K562 (cell line): Measurements from ENCODE around the gene SMC5. TPM values are rescaled to one million over a fixed set of nuclear protein-coding genes. Genes with fewer than 3 reads are reported as not detected.

Experiments used
- ATAC-seq: fragments of 200-7000 bp; cut with Tn5 transposase; 3 replicates; pipeline ENCODE4 v1.9.1; 2020; ENCODE audit warnings: moderate library complexity
- BruUV-seq: library from RNA; stranded (reverse); fragments of 400-500 nt; replicated peaks from 2 replicates; lab custom pipeline; 2021; lab: Mats Ljungman, UMichigan
- CTCF ChIA-PET: fragments of 300-600 bp; formaldehyde crosslinking; extraction: SDS; loops from one replicate; lab custom pipeline; 2021; ENCODE audit warnings: low intra/inter-chr PET ratio; lab: Yijun Ruan, JAX
- POLR2A ChIA-PET: fragments of 300-600, 350-650 bp; sonication (Branson Sonifier 250); formaldehyde crosslinking; extraction: SDS; loops from one replicate; lab custom pipeline; 2021; ENCODE audit warnings: antibody characterized with exemption, inconsistent platforms; lab: Yijun Ruan, JAX
- DNase-seq, 4 experiments: peaks; one replicate each; pipeline versions ENCODE4 v3.0.0 to v3.0.0-alpha.2; 2011 to 2018; ENCODE audit warnings: low spot score in 3 of 4, mixed read lengths in 3 of 4; ENCODE audit errors: extremely low read depth in 1 of 4
- FAIRE-seq: peaks from 2 replicates; lab custom pipeline; 2011; peaks lifted over from hg19 to GRCh38; lab: Jason Lieb, UNC
- H2AFZ ChIP-seq: 2 replicates; pipeline ENCODE4 v1.6.0; 2011; ENCODE audit warnings: low read depth, low read length, control low read depth, inconsistent platforms
- H3K27ac ChIP-seq: fragments of 200-600 bp; 3 replicates; pipeline ENCODE4 v1.8.0; 2011; ENCODE audit warnings: low read depth, mild to moderate bottlenecking, control low read depth, inconsistent platforms, low read length, moderate library complexity, mixed read lengths; ENCODE audit errors: extremely low read depth
- H3K27me3 ChIP-seq, 2 experiments: fragments of 300-600 bp in 1 of 2; 2 replicates in 1 of 2; 3 replicates in 1 of 2; pipeline versions ENCODE4 v1.6.0 to v1.8.0; 2011; ENCODE audit warnings: inconsistent platforms in 2 of 2, low read length in 2 of 2, mild to moderate bottlenecking in 1 of 2, mixed read lengths in 1 of 2, moderate library complexity in 1 of 2; ENCODE audit not compliant: control insufficient read depth in 2 of 2, insufficient read depth in 2 of 2
- H3K36me3 ChIP-seq: fragments of 300-600 bp; 3 replicates; pipeline ENCODE4 v1.8.0; 2011; ENCODE audit warnings: mild to moderate bottlenecking, low read length, inconsistent platforms; ENCODE audit not compliant: control insufficient read depth, insufficient read depth
- H3K4me1 ChIP-seq, 2 experiments: fragments of 200-600 bp in 1 of 2; replicated peaks in 1 of 2; 2 replicates in 1 of 2; 3 replicates in 1 of 2; pipeline versions ENCODE4 v1.5.1 to v1.8.0; 2011; ENCODE audit warnings: inconsistent platforms in 2 of 2, low read length in 2 of 2, mild to moderate bottlenecking in 1 of 2, mixed read lengths in 1 of 2, moderate library complexity in 1 of 2; ENCODE audit not compliant: control insufficient read depth in 2 of 2, insufficient read depth in 2 of 2
- H3K4me2 ChIP-seq: 2 replicates; pipeline ENCODE4 v1.6.1; 2011; ENCODE audit warnings: low read length, control low read depth, inconsistent platforms, mixed read lengths; ENCODE audit not compliant: insufficient read depth
- H3K4me3 ChIP-seq: fragments of 200-600 bp; sonication (generic), shearing (Covaris generic); 2 replicates; pipeline ENCODE4 v1.5.1; 2016; ENCODE audit warnings: control low read depth, inconsistent platforms
- H3K79me2 ChIP-seq: fragments of 200-600 bp; 3 replicates; pipeline ENCODE4 v1.8.0; 2011; ENCODE audit warnings: low read length, inconsistent platforms; ENCODE audit not compliant: control insufficient read depth, insufficient read depth
- H3K9ac ChIP-seq, 2 experiments: 2 replicates each; pipeline versions ENCODE4 v1.6.0 to v1.6.1; 2011; ENCODE audit warnings: low read depth in 2 of 2, low read length in 2 of 2, control low read depth in 1 of 2, inconsistent platforms in 1 of 2, mild to moderate bottlenecking in 1 of 2, mixed read lengths in 1 of 2; ENCODE audit not compliant: insufficient read depth in 1 of 2
- H3K9me1 ChIP-seq: one replicate; pipeline ENCODE4 v1.6.0; 2011; ENCODE audit warnings: inconsistent platforms, mild to moderate bottlenecking, low read length, moderate library complexity; ENCODE audit not compliant: control insufficient read depth, insufficient read depth
- H3K9me3 ChIP-seq: replicated peaks from 2 replicates; pipeline ENCODE4 v1.5.1; 2011; ENCODE audit warnings: low read depth, low read length, inconsistent platforms; ENCODE audit not compliant: control insufficient read depth, insufficient read depth
- H4K20me1 ChIP-seq: replicated peaks from 2 replicates; pipeline ENCODE4 v1.6.1; 2011; ENCODE audit warnings: low read length, inconsistent platforms, mixed read lengths; ENCODE audit not compliant: control insufficient read depth, insufficient read depth
- CREB3 ChIP-seq: fragments of 450-650 bp; conservative IDR thresholded peaks from 2 replicates; pipeline ENCODE4 v1.6.1; 2016; ENCODE audit warnings: missing genetic modification characterization, low read depth, mild to moderate bottlenecking, missing compliant biosample characterization, moderate library complexity
- CSDE1 ChIP-seq, 2 experiments: fragments of 450-650 bp; IDR thresholded peaks; 2 replicates each; pipeline ENCODE4 v1.6.1; 2016; ENCODE audit warnings: mild to moderate bottlenecking in 1 of 2
- EHMT2 ChIP-seq: fragments of 450-650 bp; IDR thresholded peaks from 2 replicates; pipeline ENCODE4 v1.6.1; 2018; ENCODE audit warnings: antibody characterized with exemption
- ETS2 ChIP-seq: IDR thresholded peaks from 2 replicates; pipeline ENCODE4 v1.6.1; 2016; ENCODE audit warnings: borderline replicate concordance, missing genetic modification characterization, mild to moderate bottlenecking, moderate library complexity, missing compliant biosample characterization; ENCODE audit not compliant: poor library complexity, severe bottlenecking
- POLR2AphosphoS2 ChIP-seq: IDR thresholded peaks from 2 replicates; pipeline ENCODE4 v1.6.1; 2012; ENCODE audit warnings: low read length, improper control_type of control experiment
- RBM22 ChIP-seq: fragments of 200-400 bp; formaldehyde crosslinking; IDR thresholded peaks from 2 replicates; pipeline ENCODE4 v1.6.1; 2018; ENCODE audit warnings: low read length, low read depth; ENCODE audit not compliant: poor library complexity, severe bottlenecking
- RBM25 ChIP-seq: fragments of 200-400 bp; formaldehyde crosslinking; IDR thresholded peaks from 2 replicates; pipeline ENCODE4 v1.6.1; 2018; ENCODE audit warnings: low read length, low read depth, moderate library complexity; ENCODE audit not compliant: severe bottlenecking
- TAF15 ChIP-seq: fragments of 200-400 bp; formaldehyde crosslinking; IDR thresholded peaks from 2 replicates; pipeline ENCODE4 v1.6.1; 2017; ENCODE audit warnings: mild to moderate bottlenecking, low read depth, low read length, moderate library complexity
- TAL1 ChIP-seq: fragments of 450-650 bp; IDR thresholded peaks from 2 replicates; pipeline ENCODE4 v1.6.1; 2016; ENCODE audit warnings: mild to moderate bottlenecking
- ZBTB1 ChIP-seq: sonication (generic); formaldehyde crosslinking; IDR thresholded peaks from 2 replicates; pipeline ENCODE4 v1.8.1; 2023; ENCODE audit warnings: missing genetic modification reagents, low read depth, mild to moderate bottlenecking, borderline replicate concordance
- ZNF217 ChIP-seq: sonication (generic); formaldehyde crosslinking; IDR thresholded peaks from 2 replicates; pipeline ENCODE4 v1.8.0; 2022; ENCODE audit warnings: mild to moderate bottlenecking, missing genetic modification reagents
- ZNF384 ChIP-seq: IDR thresholded peaks from 2 replicates; pipeline ENCODE4 v1.6.1; 2012; ENCODE audit warnings: low read depth, low read length, improper control_type of control experiment
- ZNF76 ChIP-seq: fragments of 250-450 bp; sonication (Bioruptor Pico); IDR thresholded peaks from 2 replicates; pipeline ENCODE4 v1.4.0; 2020; ENCODE audit warnings: mild to moderate bottlenecking, moderate library complexity, borderline replicate concordance
- WGBS: fragments of 100-300 bp; shearing (Covaris generic); methylation state at CpG from one replicate; pipeline ENCODE4 v1.1.6; 2016; ENCODE audit warnings: low coverage, mixed read lengths; ENCODE audit not compliant: insufficient coverage; ENCODE audit errors: missing lambda C conversion rate; 5-methylcytosine and 5-hydroxymethylcytosine counted together
- in situ Hi-C: fragments of 300-500 bp; cut with MboI; formaldehyde crosslinking; loops from 4 replicates; pipeline ENCODE4 v1.15.0; 2018; ENCODE audit warnings: inconsistent platforms, mixed read lengths
- intact Hi-C: fragments of 100-400 bp; cut with micrococcal nuclease; formaldehyde crosslinking; loops from 2 replicates; pipeline ENCODE4 v1.14.2; 2022
- polyA plus RNA-seq, 8 experiments: library from polyadenylated mRNA; depleted of rRNA in 4 of 8; stranded (reverse) in 5 of 8; unstranded in 3 of 8; fragments of >200 nt; fragmentation: Nextera tagmentation in 2 of 8; fragmentation: Illumina TruSeq in 1 of 8; extraction: Ambion mirVana in 2 of 8; extraction: Trizol in 1 of 8; gene quantifications; 2 replicates each; pipeline versions ENCODE4 v1.2.1 to v1.2.3, GENCODE V29; 2011 to 2014; ENCODE audit warnings: inconsistent platforms in 1 of 8, missing spikeins in 1 of 8
- total RNA-seq, 7 experiments: library from RNA; depleted of rRNA in 6 of 7; stranded (reverse); fragments of >200 nt in 6 of 7; fragmentation: Illumina TruSeq in 2 of 7; extraction: Trizol in 2 of 7; gene quantifications; 2 replicates each; pipeline versions ENCODE4 v1.2.1 to v1.2.3, GENCODE V29; 2011 to 2021; ENCODE audit warnings: low replicate concordance in 1 of 7
- TF ChIP-seq, protein P1 (sequence below): sonication (generic); formaldehyde crosslinking; IDR thresholded peaks from 2 replicates; pipeline ENCODE4 v1.8.0; 2022; ENCODE audit warnings: missing genetic modification reagents, mild to moderate bottlenecking, borderline replicate concordance
- TF ChIP-seq, protein P2 (sequence below): sonication (generic); formaldehyde crosslinking; IDR thresholded peaks from 2 replicates; pipeline ENCODE4 v1.8.0; 2022; ENCODE audit warnings: mild to moderate bottlenecking, missing genetic modification reagents
- TF ChIP-seq, protein P3 (sequence below): fragments of 450-650 bp; formaldehyde crosslinking; conservative IDR thresholded peaks from 2 replicates; pipeline ENCODE4 v1.4.0; 2022; ENCODE audit warnings: mild to moderate bottlenecking, missing genetic modification characterization

The SMC5 gene
- total and polyA plus RNA-seq, 9 of the 15 experiments (the other 6 are each of a cell fraction or from before 2014, with no cell fraction given): 3.5 to 43.2 (median 21.4) TPM

- TF ChIP-seq, protein P1, sequence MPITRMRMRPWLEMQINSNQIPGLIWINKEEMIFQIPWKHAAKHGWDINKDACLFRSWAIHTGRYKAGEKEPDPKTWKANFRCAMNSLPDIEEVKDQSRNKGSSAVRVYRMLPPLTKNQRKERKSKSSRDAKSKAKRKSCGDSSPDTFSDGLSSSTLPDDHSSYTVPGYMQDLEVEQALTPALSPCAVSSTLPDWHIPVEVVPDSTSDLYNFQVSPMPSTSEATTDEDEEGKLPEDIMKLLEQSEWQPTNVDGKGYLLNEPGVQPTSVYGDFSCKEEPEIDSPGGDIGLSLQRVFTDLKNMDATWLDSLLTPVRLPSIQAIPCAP: no peak
Observed at GRCh38 chr9:70290626-70291025, 31.8 kb downstream of the SMC5 start (continued).

DNA sequence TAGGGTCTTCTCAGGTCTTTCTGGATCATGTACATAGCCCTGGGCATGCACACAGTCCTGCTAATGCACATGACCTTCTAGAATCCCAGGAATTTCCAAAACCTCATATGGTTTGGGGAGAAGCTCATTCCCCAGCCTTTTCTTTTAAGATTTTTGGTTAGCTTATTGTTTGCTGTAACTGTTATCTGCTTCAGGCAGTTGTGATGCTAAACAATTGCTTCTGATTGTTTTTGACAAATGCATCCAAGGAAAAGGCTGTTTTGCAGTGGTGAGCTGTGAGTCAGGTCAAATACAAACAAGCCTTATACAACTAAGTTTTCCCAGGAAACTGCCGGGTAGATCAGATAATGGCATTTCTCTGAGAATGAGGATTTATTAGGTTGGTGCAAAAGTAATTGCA, 32.7 kb downstream of the SMC5 start:
- H3K27me3 ChIP-seq: no peaks in the 10 kb centered on the region
- no peaks in the 10 kb centered on the region for H4K20me1 ChIP-seq
- ChIA-PET CTCF (no interaction called here), POLR2A (no interaction called here)
- H3K27ac ChIP-seq: no peak overlapping the region
- H3K9me3 ChIP-seq: peaks cover 3% of the 10 kb centered on the region; the same call in 1 of the 2 replicates
- peaks cover 41% of the 10 kb centered on the region for H3K36me3 ChIP-seq
- no peak overlapping the region for H2AFZ ChIP-seq
- H3K4me1 ChIP-seq: no peaks in the 10 kb centered on the region
- DNase-seq: no peak
- no TSS peak for BruUV-seq
- WGBS: 83% methylated on average over 1 of the region's 1 CpG
- intact Hi-C loops (no loop called here), in situ Hi-C loops (no loop called here)
- H3K79me2 ChIP-seq: no peaks in the 10 kb centered on the region; the same call in 2 of the 3 replicates
- H3K9ac ChIP-seq: no peak overlapping the region
- H3K9me1 ChIP-seq: no peaks in the 10 kb centered on the region
- no peak for FAIRE-seq
- no peak overlapping the region for H3K4me2 ChIP-seq
- ATAC-seq: no peak
- H3K4me3 ChIP-seq: no peak overlapping the region
- no peak for TF ChIP-seq TAL1
- TF ChIP-seq RBM25: no peak
- TF ChIP-seq ETS2 (tag): no peak
- TF ChIP-seq ZNF217 (CRISPR knock-in tag): no peak
- TF ChIP-seq EHMT2: no peak
- no peak for TF ChIP-seq CREB3 (tag)
- TF ChIP-seq ZNF76 (CRISPR knock-in tag): no peak
- no peak for TF ChIP-seq TAF15
- TF ChIP-seq CSDE1 (IDR thresholded peaks at IDR 0.05): no peak
- no peak for TF ChIP-seq POLR2AphosphoS2
- TF ChIP-seq, protein P2, sequence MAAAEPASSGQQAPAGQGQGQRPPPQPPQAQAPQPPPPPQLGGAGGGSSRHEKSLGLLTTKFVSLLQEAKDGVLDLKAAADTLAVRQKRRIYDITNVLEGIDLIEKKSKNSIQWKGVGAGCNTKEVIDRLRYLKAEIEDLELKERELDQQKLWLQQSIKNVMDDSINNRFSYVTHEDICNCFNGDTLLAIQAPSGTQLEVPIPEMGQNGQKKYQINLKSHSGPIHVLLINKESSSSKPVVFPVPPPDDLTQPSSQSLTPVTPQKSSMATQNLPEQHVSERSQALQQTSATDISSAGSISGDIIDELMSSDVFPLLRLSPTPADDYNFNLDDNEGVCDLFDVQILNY: no peak
- TF ChIP-seq, protein P3, sequence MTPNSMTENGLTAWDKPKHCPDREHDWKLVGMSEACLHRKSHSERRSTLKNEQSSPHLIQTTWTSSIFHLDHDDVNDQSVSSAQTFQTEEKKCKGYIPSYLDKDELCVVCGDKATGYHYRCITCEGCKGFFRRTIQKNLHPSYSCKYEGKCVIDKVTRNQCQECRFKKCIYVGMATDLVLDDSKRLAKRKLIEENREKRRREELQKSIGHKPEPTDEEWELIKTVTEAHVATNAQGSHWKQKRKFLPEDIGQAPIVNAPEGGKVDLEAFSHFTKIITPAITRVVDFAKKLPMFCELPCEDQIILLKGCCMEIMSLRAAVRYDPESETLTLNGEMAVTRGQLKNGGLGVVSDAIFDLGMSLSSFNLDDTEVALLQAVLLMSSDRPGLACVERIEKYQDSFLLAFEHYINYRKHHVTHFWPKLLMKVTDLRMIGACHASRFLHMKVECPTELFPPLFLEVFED: no peak
- TF ChIP-seq ZBTB1: no peak
- TF ChIP-seq ZNF384: no peak
- TF ChIP-seq RBM22: no peak
